RWPE2 (cell line): Measurements from ENCODE around the gene LMX1A.

Experiments
- ATAC-seq: fragments of 200-7000 bp; cut with Tn5 transposase; 3 replicates; pipeline ENCODE4 v1.9.1; 2021; ENCODE audit warnings: low read depth
- DNase-seq: peaks from one replicate; pipeline ENCODE4 v3.0.0-alpha.2; 2020; ENCODE audit warnings: low spot score
- H3K27ac ChIP-seq: fragments of 450-650 bp; 2 replicates; pipeline ENCODE4 v1.5.1; 2017; ENCODE audit warnings: mild to moderate bottlenecking; ENCODE audit not compliant: poor library complexity, severe bottlenecking
- H3K27me3 ChIP-seq: fragments of 250-450 bp; sonication (Bioruptor Pico); 2 replicates; pipeline ENCODE4 v1.5.1; 2021; ENCODE audit warnings: mild to moderate bottlenecking, moderate library complexity; ENCODE audit not compliant: insufficient read depth, poor library complexity, severe bottlenecking
- H3K36me3 ChIP-seq: fragments of 250-450 bp; sonication (Bioruptor Pico); 2 replicates; pipeline ENCODE4 v1.5.1; 2020; ENCODE audit warnings: low read depth, mild to moderate bottlenecking, moderate library complexity
- H3K4me1 ChIP-seq: fragments of 250-450 bp; sonication (Bioruptor Pico); 2 replicates; pipeline ENCODE4 v1.5.1; 2021; ENCODE audit warnings: mild to moderate bottlenecking, moderate library complexity; ENCODE audit not compliant: insufficient read depth, poor library complexity, severe bottlenecking
- H3K4me3 ChIP-seq: fragments of 250-450 bp; sonication (Bioruptor Pico); 2 replicates; pipeline ENCODE4 v1.5.1; 2021; ENCODE audit warnings: mild to moderate bottlenecking, moderate library complexity; ENCODE audit not compliant: severe bottlenecking
- H3K9me3 ChIP-seq: fragments of 250-450 bp; sonication (Bioruptor Pico); 2 replicates; pipeline ENCODE4 v1.5.1; 2021; ENCODE audit warnings: mild to moderate bottlenecking, moderate library complexity; ENCODE audit not compliant: severe bottlenecking
- CTCF ChIP-seq: fragments of 450-650 bp; IDR thresholded peaks from one replicate; pipeline ENCODE4 v1.5.1; 2017; ENCODE audit warnings: mild to moderate bottlenecking, moderate library complexity; ENCODE audit not compliant: poor library complexity, severe bottlenecking

LMX1A gene

GRCh38 chr1:165355139-165355976 is 1.2 kb downstream of the LMX1A start:
- Histone ChIP-seq H3K36me3 (no peaks in the 10 kb centered on the region), H3K27me3 (peaks cover 80% of the 10 kb centered on the region), H3K4me3 (no peak overlapping the region), H3K4me1 (no peaks in the 10 kb centered on the region), H3K27ac (no peak overlapping the region), H3K9me3 (no peaks in the 10 kb centered on the region)
- DNase-seq: no peak
- ATAC-seq: peak; percentile 25; the same call in 2 of the 3 replicates
- no peak for TF ChIP-seq CTCF

GRCh38 chr1:165354739-165355138 is 1.8 kb downstream of the LMX1A start:
- H3K27ac ChIP-seq: no peak overlapping the region
- DNase-seq: no peak

GRCh38 chr1:165353731-165354671 is 2.5 kb downstream of the LMX1A start:
- no peak for ATAC-seq
- no peaks in the 10 kb centered on the region for H3K9me3 ChIP-seq
- no peaks in the 10 kb centered on the region for H3K36me3 ChIP-seq
- no peak overlapping the region for H3K27ac ChIP-seq
- H3K27me3 ChIP-seq: peaks cover 88% of the 10 kb centered on the region
- no peak for DNase-seq
- no peak for TF ChIP-seq CTCF
- no peaks in the 10 kb centered on the region for H3K4me1 ChIP-seq
- H3K4me3 ChIP-seq: no peak overlapping the region

More at GRCh38 chr1:165354739-165355138, 1.8 kb downstream of the LMX1A start:
- ATAC-seq: no peak
- H3K36me3 ChIP-seq: no peaks in the 10 kb centered on the region
- H3K4me1 ChIP-seq: no peaks in the 10 kb centered on the region
- no peaks in the 10 kb centered on the region for H3K9me3 ChIP-seq
- TF ChIP-seq CTCF: no peak
- H3K4me3 ChIP-seq: no peak overlapping the region
- peaks cover 86% of the 10 kb centered on the region for H3K27me3 ChIP-seq

- no peak overlapping the region for H3K4me3 ChIP-seq
These were observed 3.8 kb downstream of the LMX1A start for GRCh38 chr1:165352442-165353293.

More at GRCh38 chr1:165352442-165353293, 3.8 kb downstream of the LMX1A start:
- Histone ChIP-seq H3K27me3 (peaks cover 97% of the 10 kb centered on the region), H3K9me3 (no peaks in the 10 kb centered on the region), H3K36me3 (no peaks in the 10 kb centered on the region), H3K27ac (no peak overlapping the region), H3K4me1 (no peaks in the 10 kb centered on the region)
- TF ChIP-seq CTCF: no peak
- DNase-seq (no peak), ATAC-seq (0 out of 3 replicates have a peak, but pooled peaks have one; percentile 8)
